Caki2 (cell line): ENCODE measurements around the gene POFUT1. TPM values are rescaled to one million over a fixed set of nuclear protein-coding genes. Genes with fewer than 3 reads are reported as not detected.

Experiments used
- DNase-seq: peaks from one replicate; pipeline ENCODE4 v3.0.0-alpha.2; 2015; ENCODE audit warnings: low read depth
- in situ Hi-C: cut with HindIII; loops from 2 replicates; pipeline ENCODE4 v1.10.0; 2016; ENCODE audit warnings: low sequenced_read_pairs, low pct_unique_long_range_greater_than_20kb, mixed read lengths
- total RNA-seq: library from RNA; depleted of rRNA; stranded (reverse); fragments of >200 nt; shearing (Covaris generic); gene quantifications from 2 replicates; pipeline ENCODE4 v1.2.3, GENCODE V29; 2014; ENCODE audit warnings: low replicate concordance

Gene POFUT1
- total RNA-seq, 1 experiment from 2014 or later, result 65.7 TPM

DNA sequence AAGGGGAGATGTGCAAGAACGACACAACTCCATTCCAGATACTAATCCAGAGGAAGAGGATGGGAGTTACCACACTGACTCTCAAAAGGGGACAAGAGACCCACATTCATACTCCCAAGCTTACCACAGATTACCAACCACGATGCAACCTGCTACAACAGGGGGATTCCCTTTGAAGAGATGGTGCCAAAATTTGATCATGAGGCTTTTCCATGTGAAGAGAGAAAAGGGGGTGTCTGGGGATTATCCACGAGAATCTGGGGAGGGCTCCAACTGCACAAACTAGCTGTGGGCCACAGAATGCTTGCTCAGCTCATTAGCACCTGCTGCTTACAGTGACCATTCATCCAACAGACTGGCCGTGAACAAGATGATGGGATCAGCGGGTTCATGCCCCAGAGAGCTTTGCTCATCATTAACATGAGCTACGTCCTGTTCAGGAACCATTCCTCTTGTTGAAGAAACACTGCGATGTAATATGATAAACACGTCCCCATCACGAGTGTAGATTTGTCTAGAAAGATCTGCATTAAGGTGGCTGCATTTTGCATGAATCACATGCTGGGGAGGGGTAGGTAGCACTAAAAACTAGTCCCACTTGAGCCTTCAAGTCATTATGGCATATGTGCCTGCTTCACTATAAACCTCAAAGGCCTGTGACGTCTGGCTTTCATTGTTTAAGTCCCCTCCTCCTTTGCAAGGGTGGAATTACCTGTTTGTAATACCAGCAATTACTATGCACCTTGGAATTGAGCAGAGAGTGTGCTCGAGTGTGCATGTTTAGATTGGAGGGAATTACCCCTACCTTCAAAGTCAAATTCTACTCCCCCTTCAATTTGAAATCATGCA lies 4.1 kb upstream of the POFUT1 start:
- no peak for DNase-seq
- in situ Hi-C loops, result no loop called here

DNA sequence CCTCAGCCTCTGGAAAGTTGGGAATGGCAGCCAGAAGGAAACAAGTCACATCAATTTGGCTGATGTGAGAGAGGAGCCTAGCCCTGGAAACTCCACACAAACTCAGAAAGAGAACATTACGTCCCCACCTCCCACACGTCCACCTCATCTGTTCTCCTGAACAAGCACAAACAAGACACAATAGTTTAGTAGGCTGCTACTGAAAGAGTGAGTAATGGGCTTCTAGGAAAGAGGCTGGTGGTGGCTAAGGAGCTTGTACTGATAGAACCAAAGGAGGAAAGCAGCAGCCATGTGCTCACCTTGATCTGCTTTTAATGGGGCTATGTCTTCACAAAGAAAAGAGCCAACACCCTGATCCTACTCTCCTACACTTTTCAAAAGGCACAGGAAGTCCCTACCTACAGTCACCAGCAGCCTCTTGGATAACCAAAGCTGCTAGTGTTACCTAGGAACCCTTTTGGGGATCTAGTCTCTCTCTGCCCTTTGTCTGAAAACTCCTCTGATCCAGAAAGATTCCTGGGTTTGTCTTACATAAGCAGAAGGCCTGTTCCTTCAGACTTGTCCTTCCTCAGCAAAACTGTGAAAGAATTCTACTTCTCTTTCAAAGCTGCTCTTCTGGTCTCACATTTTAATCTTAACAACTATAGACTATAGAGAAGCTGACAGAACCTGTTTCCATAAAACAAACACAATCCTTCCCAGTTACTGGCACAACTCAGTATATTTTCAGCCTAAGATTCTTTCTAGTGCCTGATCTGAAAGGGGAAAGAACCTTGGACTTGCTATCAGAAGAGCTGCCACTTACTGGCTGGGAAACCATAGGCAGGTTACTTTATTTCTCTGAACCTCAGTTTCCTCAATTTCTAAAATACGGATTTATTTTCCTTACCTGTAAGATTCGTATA lies 3.2 kb upstream of the POFUT1 start:
- in situ Hi-C loops, result no loop called here
- DNase-seq, result no peak

DNA sequence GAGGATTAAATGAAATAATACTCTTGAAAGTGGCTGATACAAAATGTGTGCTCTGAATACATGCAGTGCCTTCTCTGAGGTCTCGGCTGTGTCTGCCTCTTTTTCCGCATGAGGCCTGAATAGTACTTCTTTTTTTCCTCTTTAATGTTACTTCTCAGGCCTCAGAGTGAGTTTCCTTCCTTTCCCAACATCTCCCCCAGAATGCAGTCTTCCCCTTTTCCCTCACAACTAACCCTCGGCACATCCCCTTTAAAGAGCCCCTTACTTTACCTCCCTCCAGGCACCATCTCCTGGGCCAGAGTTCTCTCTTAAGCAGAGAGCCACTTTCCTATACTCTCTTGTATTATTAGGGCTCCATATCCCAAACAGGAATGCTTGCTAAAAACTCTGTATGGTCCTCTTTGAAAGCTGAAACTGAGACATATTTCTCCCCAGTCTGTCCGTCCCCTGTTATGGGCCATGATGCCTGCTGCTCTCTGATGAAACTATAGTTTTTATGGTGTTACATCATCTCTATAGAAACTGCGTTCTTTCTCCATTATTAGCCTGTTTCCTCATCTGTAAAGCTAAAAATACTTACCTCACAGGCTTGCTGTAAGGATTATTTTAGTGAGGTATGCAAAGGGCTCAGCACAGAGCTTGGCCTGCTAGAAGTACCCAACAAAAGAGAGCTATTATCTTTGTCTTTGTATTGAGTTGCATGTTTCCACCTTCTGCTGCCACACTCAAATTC lies 2.4 kb upstream of the POFUT1 start:
- in situ Hi-C loops, result no loop called here
- no peak for DNase-seq

DNA sequence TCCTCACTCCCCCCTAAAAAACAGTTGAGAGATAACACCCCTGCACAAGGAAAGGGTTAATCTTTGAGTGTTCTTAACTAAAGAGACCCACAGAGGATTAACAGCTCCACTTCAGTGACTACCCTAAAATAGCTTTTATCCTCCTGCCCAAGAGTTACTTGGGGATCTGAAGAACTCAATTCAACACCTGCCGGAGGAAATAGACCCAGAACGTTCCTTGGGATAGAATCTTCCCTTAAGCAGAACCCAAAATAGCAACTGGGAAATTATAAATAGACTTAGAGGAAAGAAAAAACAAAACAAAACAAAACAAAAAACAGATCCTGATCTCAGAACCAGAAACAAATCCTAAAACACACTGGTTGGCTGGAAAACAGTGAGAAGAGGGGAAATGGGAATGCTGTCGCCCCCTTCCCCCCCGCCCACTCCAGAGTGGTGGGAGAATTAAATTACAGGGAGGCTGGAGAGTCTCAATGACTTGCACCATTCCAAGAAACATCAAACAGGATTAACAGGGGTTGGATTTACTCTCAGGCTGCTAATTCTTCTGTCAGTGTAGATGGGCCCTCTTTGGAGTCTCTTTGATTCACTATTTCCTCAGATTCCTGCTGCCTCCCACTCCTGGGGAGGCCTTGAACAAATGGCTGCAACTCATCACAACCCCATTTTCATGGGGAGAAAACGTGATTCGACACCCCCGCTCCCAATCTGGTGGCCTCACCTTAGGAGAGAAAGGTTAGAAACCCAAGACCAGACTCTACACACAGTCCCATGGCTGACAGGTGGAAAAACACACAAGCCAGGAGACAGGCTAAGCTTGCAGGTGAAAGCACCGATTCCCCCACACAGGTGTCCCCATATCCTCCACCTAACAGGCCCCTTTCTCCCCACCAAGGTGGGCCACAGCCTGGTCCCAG lies 1.6 kb upstream of the POFUT1 start:
- in situ Hi-C loops, result no loop called here
- no peak for DNase-seq

DNA sequence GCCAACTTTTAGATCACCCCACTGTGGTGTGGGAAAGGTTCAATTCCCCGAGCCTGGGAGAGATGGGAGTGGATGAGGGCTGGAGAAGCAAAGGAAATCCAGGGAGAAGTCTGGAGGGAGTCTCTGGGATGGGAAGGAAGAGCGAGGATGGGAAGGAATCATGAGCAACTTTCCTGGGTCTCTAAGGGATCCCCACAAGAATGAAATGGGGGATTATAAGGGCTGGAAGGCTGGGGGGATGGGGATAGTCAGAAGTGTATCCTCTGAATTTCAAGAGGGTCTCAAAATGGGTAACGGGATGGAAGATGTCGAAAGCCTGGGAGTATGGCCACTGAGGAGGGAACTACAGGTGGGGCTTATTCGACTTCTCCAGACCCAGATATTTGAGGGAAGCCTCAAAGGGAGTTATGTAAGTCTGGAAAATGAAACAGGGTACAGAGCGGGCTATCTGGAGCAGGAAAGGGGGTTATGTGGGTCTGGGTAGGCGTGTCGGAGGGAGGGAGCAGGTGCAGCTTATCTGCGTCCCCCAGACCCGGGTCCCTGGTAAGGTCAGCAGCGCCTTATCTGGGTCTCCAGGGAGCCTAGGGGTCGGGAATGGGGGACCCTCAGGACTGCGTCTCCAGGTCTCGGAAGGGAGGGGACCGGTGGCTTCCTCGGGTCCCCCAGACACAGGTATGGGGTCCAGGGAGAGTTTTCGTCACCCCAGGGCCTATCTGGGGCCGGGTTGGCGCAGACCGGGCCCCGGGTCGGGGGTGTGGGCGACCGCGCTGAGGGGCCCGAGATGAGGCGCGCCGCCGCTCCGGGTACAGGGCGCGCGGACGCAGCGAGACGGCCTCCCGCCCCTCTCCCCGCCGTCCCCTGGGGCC lies 687 bp upstream of the POFUT1 start:
- in situ Hi-C loops, result no loop called here
- DNase-seq, result no peak

DNA sequence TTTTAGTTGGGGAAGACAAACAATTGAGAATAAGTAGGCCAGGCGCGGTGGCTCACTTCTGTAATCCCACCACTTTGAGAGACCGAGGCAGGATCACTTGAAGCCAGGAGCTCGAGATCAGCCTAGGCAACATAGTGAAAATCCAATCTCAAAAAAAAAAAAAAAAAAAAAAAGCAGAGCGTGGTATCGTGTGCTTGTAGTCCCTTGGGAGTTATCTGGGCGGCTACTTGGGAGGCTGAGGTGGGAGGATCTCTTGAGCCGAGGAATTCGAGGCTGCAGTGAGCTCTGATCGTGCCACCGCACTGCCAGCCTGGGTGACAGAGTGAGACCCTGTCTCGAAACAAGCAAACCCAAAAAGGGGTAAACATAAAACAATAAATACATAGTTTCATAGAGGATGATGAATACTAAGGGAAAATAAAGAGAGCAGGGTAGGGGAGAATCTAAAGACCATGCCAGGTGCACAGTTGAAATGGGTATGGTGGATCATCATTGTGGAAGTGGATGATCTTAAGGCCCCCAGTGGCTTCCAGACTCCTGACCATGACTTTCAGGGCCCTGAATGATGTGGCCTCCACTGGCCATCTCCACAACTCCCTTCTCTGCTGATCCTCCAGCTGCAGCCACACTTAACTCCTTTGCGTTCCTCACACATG lies 947 bp downstream of the POFUT1 start:
- DNase-seq, result no peak
- in situ Hi-C loops, result no loop called here

DNA sequence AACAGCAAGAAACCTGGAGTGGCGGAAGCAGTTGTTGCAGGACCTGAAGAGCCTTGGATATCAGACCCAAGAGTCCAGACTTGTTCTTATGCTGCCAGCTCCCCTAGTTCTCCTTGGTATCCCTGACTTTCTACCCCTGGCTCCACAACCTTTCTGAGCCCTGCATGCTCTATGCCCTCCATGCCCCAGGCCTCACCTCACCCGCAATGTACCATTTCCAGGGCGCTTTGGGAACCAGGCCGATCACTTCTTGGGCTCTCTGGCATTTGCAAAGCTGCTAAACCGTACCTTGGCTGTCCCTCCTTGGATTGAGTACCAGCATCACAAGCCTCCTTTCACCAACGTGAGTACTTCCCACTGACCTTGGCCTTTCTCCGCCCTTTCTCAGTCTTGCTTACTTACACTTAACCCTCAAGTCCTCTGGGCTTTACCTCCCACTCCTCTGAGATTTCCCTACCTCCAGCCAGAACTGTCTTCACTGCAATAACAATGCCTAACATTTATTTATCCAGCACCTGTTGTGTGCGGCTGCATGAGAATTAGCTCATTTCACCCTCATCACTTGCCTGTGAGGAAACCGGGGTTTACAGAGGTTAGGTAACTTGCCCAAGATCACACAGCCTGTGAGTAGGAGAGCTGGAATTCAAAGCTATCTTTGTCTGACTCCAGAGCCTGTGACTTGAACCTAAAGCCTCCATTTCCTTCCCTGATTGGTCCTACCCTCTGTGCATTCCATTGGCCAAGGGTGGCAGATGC lies 2.3 kb downstream of the POFUT1 start:
- in situ Hi-C loops, result no loop called here
- no peak for DNase-seq

DNA sequence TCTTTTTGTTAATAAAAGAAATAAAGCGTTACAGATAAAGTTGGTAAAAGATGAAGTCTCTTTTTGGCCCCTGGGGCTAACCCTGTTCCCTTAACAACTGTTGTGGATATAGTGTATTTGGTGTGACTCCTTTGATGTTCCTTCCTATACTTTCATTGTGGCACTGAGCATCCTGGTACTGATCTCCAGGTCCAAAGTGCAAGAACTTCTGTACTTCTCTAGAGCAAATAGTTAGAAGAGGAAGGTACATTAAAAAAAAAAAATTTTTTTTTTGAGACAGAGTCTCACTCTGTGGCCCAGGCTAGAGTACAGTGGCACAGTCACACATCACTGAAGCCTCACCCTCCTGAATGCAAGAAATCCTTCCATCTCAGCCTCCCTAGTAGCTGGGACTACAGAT lies 6.2 kb downstream of the POFUT1 start:
- DNase-seq, result no peak
- in situ Hi-C loops, result no loop called here

DNA sequence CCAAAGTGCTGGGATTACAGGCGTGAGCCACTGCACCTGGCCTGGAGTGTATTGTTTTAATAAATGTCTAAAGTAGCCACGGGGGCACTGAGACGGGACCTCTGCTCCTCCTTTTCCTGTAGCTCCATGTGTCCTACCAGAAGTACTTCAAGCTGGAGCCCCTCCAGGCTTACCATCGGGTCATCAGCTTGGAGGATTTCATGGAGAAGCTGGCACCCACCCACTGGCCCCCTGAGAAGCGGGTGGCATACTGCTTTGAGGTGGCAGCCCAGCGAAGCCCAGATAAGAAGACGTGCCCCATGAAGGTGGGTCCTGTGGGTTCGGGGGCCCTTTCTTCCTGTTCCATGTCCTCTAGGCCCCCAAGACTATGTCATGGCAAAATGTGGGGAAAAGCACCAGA lies 7.5 kb downstream of the POFUT1 start:
- in situ Hi-C loops, result no loop called here
- DNase-seq, result no peak

DNA sequence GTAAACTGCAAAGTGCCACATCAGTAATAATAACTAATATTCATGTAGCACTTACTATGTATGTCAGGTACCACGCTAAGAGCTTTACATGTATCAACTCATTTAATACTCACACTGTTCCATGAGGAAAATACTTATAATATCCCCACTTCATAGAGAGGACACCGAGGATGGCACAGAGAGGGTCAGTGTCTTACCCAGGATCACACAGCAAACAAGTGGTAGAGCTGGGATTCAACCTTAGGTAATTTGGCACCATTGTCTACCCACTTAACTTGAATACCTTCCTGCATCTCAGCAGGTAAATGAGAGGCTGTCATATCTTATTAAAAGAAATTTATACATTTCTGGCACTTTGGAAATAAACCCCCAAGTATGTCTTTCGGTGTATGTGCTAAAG lies 8.0 kb downstream of the POFUT1 start:
- in situ Hi-C loops, result no loop called here
- DNase-seq, result no peak

DNA sequence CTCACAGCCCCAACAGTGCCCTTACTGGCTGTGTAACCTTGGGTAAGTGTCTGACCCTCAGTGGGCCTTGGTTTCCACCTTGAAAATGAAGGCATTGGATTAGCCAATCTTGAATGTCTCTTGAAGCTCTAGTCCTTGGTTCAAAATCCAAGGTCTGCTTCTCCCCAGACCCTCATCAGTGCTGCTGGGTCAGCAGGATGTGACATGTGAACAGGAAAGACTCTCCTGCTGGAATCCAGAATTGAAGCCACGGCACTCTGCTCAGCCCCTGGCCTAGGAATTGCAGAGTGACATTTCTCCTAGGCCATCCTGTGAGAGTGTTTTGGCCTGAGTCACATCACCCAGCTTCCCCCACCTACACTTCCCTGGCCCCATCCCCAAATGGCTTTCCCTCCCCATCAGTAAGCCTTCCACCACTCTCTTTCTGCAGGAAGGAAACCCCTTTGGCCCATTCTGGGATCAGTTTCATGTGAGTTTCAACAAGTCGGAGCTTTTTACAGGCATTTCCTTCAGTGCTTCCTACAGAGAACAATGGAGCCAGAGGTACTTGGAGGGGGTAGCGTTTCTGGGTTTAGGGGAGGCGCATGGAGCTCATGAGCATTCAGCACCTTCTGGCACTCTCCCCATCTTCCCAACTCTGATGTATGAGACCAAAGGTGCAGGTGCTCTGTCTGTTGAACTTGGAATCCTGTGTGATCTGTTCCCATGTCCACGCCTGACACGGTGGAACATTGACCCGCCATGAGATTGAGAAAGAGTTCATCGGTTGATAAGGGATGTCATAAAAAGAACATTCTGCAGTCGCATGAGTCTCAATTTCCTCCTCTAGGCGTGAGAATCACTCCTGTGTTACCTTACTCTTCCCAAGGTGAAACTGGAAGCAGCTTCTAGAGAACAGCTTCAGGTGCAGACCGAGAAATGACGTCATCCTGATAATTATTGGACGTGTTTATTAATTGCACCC lies 8.8 kb downstream of the POFUT1 start:
- DNase-seq, result no peak
- in situ Hi-C loops, result no loop called here

DNA sequence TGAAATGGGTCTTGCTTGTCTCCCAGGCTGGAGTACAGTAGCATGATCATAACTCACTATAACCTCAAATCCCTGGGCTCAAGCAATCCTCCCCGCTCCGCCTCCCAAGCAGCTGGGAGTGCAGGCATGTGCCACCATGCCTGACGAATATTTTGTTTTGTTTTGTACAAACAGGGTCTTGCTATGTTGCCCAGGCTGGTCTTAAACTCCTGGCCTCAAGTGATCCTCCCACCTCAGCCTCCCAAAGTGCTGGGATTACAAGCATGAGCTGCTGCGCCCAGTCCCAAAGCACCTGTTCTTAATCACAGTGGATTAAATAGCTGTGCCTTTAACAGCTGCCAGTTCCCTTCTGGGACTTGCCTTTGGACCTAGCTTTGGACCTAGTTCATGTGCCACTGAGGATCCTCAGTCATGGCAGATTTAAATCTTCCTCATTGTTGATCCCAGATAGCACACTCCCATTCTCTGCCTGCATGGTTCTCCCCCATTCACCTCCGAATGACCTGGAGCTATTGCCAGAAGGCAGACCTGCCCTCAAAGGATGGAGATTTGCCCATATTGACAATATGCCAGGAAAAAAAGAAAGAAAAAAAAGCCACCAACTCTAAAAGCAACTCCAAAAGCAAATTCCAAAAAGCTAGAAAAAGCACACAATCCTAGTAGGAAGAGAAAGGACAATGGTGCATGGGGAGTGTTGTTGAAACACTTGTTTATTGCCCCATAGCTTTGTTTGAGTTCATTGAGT lies 10.6 kb downstream of the POFUT1 start:
- no peak for DNase-seq
- in situ Hi-C loops, result no loop called here

DNA sequence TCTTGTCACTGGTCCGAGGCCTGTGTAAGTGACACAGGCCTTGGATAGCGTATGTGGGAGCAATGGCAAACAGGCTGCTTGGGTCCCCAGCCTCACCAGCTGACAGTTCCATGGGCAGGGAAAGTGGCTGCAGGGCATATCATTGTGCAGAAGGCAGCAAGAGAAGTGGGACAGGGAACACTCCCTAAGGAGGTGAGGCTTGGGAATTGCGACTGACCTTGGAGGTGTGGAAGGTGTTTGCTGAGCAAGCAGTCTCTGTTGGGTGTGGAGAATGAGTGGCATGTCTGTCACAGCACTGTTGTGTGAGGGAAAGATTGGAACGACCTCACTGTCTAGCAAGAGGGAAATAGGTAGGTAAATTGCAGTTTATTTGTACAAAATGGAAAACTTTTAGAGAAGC lies 16.8 kb downstream of the POFUT1 start:
- in situ Hi-C loops, result no loop called here
- DNase-seq, result no peak

DNA sequence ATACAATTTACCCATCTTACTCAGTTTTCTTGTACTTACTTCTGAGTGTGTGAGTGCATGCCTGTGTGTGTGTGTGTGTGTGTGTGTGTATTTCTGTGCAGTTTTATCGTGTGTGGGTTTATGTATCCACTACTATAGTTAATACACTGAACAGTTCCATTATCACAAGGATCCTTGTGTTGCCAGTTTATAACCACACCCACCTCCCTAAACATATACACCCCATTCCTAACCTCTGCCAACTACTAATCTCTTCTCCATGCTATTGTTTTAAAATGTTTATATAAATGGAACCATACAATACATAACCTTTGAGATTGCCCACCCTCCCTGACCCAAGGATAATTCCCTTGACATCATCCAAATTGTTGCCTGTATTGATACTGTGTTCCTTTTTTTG lies 18.7 kb downstream of the POFUT1 start:
- no peak for DNase-seq
- in situ Hi-C loops, result no loop called here
